H9 (cell line): ENCODE measurements around the gene EGFL6. TPM values are rescaled to one million over a fixed set of nuclear protein-coding genes. Genes with fewer than 3 reads are reported as not detected.

Experiments
- DNase-seq: peaks from one replicate; pipeline ENCODE4 v3.0.0-alpha.2; 2017
- H2AFZ ChIP-seq: one replicate; pipeline ENCODE4 v1.6.1; 2013; ENCODE audit warnings: mild to moderate bottlenecking, low read length, control low read depth, moderate library complexity
- H2AK5ac ChIP-seq: 2 replicates; pipeline ENCODE4 v1.6.1; 2013; ENCODE audit warnings: low read length, control low read depth, mixed read lengths; ENCODE audit not compliant: insufficient read length
- H2BK120ac ChIP-seq: one replicate; pipeline ENCODE4 v1.6.1; 2013; ENCODE audit warnings: low read depth, mild to moderate bottlenecking, low read length, control low read depth, inconsistent platforms; ENCODE audit not compliant: poor library complexity, severe bottlenecking
- H2BK12ac ChIP-seq: 2 replicates; pipeline ENCODE4 v1.6.1; 2013; ENCODE audit warnings: low read length, control low read depth, mixed read lengths, low read depth; ENCODE audit not compliant: insufficient read length
- H2BK15ac ChIP-seq: 2 replicates; pipeline ENCODE4 v1.6.1; 2013; ENCODE audit warnings: low read depth, low read length, control low read depth
- H2BK20ac ChIP-seq: one replicate; pipeline ENCODE4 v1.6.1; 2013; ENCODE audit warnings: low read depth, mild to moderate bottlenecking, low read length, control low read depth, inconsistent platforms; ENCODE audit not compliant: poor library complexity, severe bottlenecking
- H2BK5ac ChIP-seq: 2 replicates; pipeline ENCODE4 v1.6.1; 2013; ENCODE audit warnings: low read length, control low read depth, mixed read lengths; ENCODE audit not compliant: insufficient read length
- H3K14ac ChIP-seq: 2 replicates; pipeline ENCODE4 v1.6.1; 2013; ENCODE audit warnings: low read length, control low read depth; ENCODE audit not compliant: insufficient read depth
- H3K18ac ChIP-seq: 2 replicates; pipeline ENCODE4 v1.6.1; 2013; ENCODE audit warnings: low read depth, mild to moderate bottlenecking, mixed read lengths, low read length, control low read depth; ENCODE audit not compliant: insufficient read length
- H3K23ac ChIP-seq: 2 replicates; pipeline ENCODE4 v1.6.1; 2013; ENCODE audit warnings: low read length, control low read depth, mixed read lengths, low read depth; ENCODE audit not compliant: insufficient read length
- H3K23me2 ChIP-seq: 2 replicates; pipeline ENCODE4 v1.6.1; 2013; ENCODE audit warnings: low read depth, mild to moderate bottlenecking, mixed read lengths, low read length, control low read depth; ENCODE audit not compliant: insufficient read length, poor library complexity, severe bottlenecking
- H3K27ac ChIP-seq: 2 replicates; pipeline ENCODE4 v1.5.1; 2013; ENCODE audit warnings: low read length, control low read depth, mixed read lengths, low read depth; ENCODE audit not compliant: insufficient read length
- H3K27me3 ChIP-seq: 2 replicates; pipeline ENCODE4 v1.6.1; 2013; ENCODE audit warnings: low read length, control low read depth, inconsistent platforms; ENCODE audit not compliant: insufficient read depth
- H3K4ac ChIP-seq: 2 replicates; pipeline ENCODE4 v1.6.1; 2013; ENCODE audit warnings: low read depth, mild to moderate bottlenecking, control low read depth, inconsistent platforms, low read length, moderate library complexity
- H3K4me1 ChIP-seq: 2 replicates; pipeline ENCODE4 v1.6.1; 2013; ENCODE audit warnings: low read length, control low read depth, inconsistent platforms; ENCODE audit not compliant: insufficient read depth
- H3K4me2 ChIP-seq: 2 replicates; pipeline ENCODE4 v1.6.1; 2013; ENCODE audit warnings: low read length, control low read depth, mixed read lengths; ENCODE audit not compliant: insufficient read length, insufficient read depth
- H3K56ac ChIP-seq: 2 replicates; pipeline ENCODE4 v1.6.1; 2013; ENCODE audit warnings: low read depth, mild to moderate bottlenecking, mixed read lengths, low read length, control low read depth; ENCODE audit not compliant: insufficient read length
- H3K79me1 ChIP-seq: 2 replicates; pipeline ENCODE4 v1.6.1; 2013; ENCODE audit warnings: low read depth, mild to moderate bottlenecking, moderate library complexity, low read length, control low read depth, inconsistent platforms; ENCODE audit not compliant: insufficient read depth, poor library complexity, severe bottlenecking
- H3K79me2 ChIP-seq: 2 replicates; pipeline ENCODE4 v1.6.1; 2013; ENCODE audit warnings: low read length, control low read depth, inconsistent platforms; ENCODE audit not compliant: insufficient read depth
- H3K9ac ChIP-seq: 2 replicates; pipeline ENCODE4 v1.6.1; 2013; ENCODE audit warnings: low read length, control low read depth, mixed read lengths; ENCODE audit not compliant: insufficient read length; ENCODE audit errors: extremely low read depth
- H3K9me3 ChIP-seq: one replicate; pipeline ENCODE4 v1.6.1; 2013; ENCODE audit warnings: low read depth, low read length, inconsistent platforms; ENCODE audit not compliant: control insufficient read depth
- H3T11ph ChIP-seq: one replicate; pipeline ENCODE4 v1.6.1; 2013; ENCODE audit warnings: mild to moderate bottlenecking, low read length, control low read depth, inconsistent platforms
- H4K20me1 ChIP-seq: one replicate; pipeline ENCODE4 v1.6.1; 2013; ENCODE audit not compliant: control insufficient read depth, insufficient read length, insufficient read depth
- H4K5ac ChIP-seq: 2 replicates; pipeline ENCODE4 v1.6.1; 2013; ENCODE audit warnings: low read depth, mild to moderate bottlenecking, mixed read lengths, low read length, control low read depth; ENCODE audit not compliant: insufficient read length
- H4K8ac ChIP-seq: replicated peaks from 2 replicates; pipeline ENCODE4 v1.6.1; 2013; ENCODE audit warnings: low read length, control low read depth, mixed read lengths, low read depth; ENCODE audit not compliant: insufficient read length
- H4K91ac ChIP-seq: 2 replicates; pipeline ENCODE4 v1.6.1; 2013; ENCODE audit warnings: low read depth, mild to moderate bottlenecking, moderate library complexity, mixed read lengths, low read length, control low read depth; ENCODE audit not compliant: insufficient read length
- H3K27ac Mint-ChIP-seq, 3 experiments: 2 replicates in 2 of 3; 3 replicates in 1 of 3; pipeline ENCODE4 v1.8.0; 2020 to 2021; ENCODE audit warnings: mixed read lengths in 3 of 3, mild to moderate bottlenecking in 1 of 3, moderate library complexity in 1 of 3
- H3K27me3 Mint-ChIP-seq: 2 replicates; pipeline ENCODE4 v1.8.0; 2021; ENCODE audit warnings: low read depth, mild to moderate bottlenecking, moderate library complexity, mixed read lengths
- H3K36me3 Mint-ChIP-seq, 3 experiments: 2 replicates in 2 of 3; 3 replicates in 1 of 3; pipeline ENCODE4 v1.8.0; 2020 to 2021; ENCODE audit warnings: low read depth in 3 of 3, mixed read lengths in 3 of 3; ENCODE audit not compliant: insufficient read depth in 1 of 3
- H3K4me1 Mint-ChIP-seq, 2 experiments: 2 replicates each; pipeline ENCODE4 v1.8.0; 2020; ENCODE audit warnings: mixed read lengths in 2 of 2
- H3K4me3 Mint-ChIP-seq, 2 experiments: 2 replicates in 1 of 2; 3 replicates in 1 of 2; pipeline ENCODE4 v1.8.0; 2020 to 2021; ENCODE audit warnings: mild to moderate bottlenecking in 2 of 2, mixed read lengths in 2 of 2, moderate library complexity in 1 of 2
- H3K9me3 Mint-ChIP-seq, 2 experiments: 2 replicates in 1 of 2; 3 replicates in 1 of 2; pipeline ENCODE4 v1.8.0; 2020; ENCODE audit warnings: mild to moderate bottlenecking in 2 of 2, mixed read lengths in 2 of 2, moderate library complexity in 1 of 2
- CTCF ChIP-seq: fragments of 200-600 bp; sonication (generic); conservative IDR thresholded peaks from 3 replicates; pipeline ENCODE4 v1.8.0; 2021; ENCODE audit warnings: antibody characterized with exemption, mild to moderate bottlenecking
- WGBS: extraction: QIAGEN DNeasy Blood & Tissue Kit; methylation state at CpG from one replicate; pipeline ENCODE4 v1.1.7; 2013; ENCODE audit warnings: missing lambda C conversion rate, low lambda C conversion rate, mixed read lengths; ENCODE audit not compliant: insufficient read length; ENCODE audit errors: extremely low coverage; 5-methylcytosine and 5-hydroxymethylcytosine counted together
- microRNA-seq: library from miRNA; unstranded; fragments of <30 nt; microRNA quantifications from one replicate; pipeline ENCODE4, GENCODE V29; 2020; ENCODE audit warnings: borderline microRNAs expressed
- total RNA-seq: library from RNA; stranded (reverse); gene quantifications from 2 replicates; pipeline ENCODE4 v1.2.1, GENCODE V29; 2021

The EGFL6 gene
- total RNA-seq, 1 experiment from 2014 or later = 0.94 TPM

- H3K27ac Mint-ChIP-seq = no peak overlapping the region
- no peak overlapping the region for H2BK15ac ChIP-seq
- H3K79me1 ChIP-seq = no peaks in the 10 kb centered on the region
- no CpG with 5 or more reads among the region's 7 CpGs for WGBS
- no peak overlapping the region for H3K18ac ChIP-seq
- peaks cover 33 to 54% of the 10 kb centered on the region in 2 experiments for H3K9me3 Mint-ChIP-seq
- no peak for DNase-seq
- H3K9ac ChIP-seq = no peak overlapping the region
- no peak overlapping the region for H3K4me2 ChIP-seq
- no peaks in the 10 kb centered on the region for H3K23me2 ChIP-seq
- no peaks in the 10 kb centered on the region for H3K4me1 ChIP-seq
- no peak overlapping the region for H2BK5ac ChIP-seq
- H3K79me2 ChIP-seq = no peaks in the 10 kb centered on the region
- no peak overlapping the region for H3K27ac ChIP-seq
- H3K56ac ChIP-seq = no peak overlapping the region
- H3K23ac ChIP-seq = no peak overlapping the region
- no peak for TF ChIP-seq CTCF
- H4K5ac ChIP-seq = no peak overlapping the region
- H4K8ac ChIP-seq = no peak overlapping the region
- no peaks in the 10 kb centered on the region for H3K27me3 ChIP-seq
- no peak overlapping the region for H2BK12ac ChIP-seq
- H3T11ph ChIP-seq = no peak overlapping the region
- H3K4me3 Mint-ChIP-seq = no peak overlapping the region
- H2AK5ac ChIP-seq = no peak overlapping the region
- H4K91ac ChIP-seq = no peak overlapping the region
- no peak overlapping the region for H3K4ac ChIP-seq
- no peaks in the 10 kb centered on the region for H3K9me3 ChIP-seq
- no peak overlapping the region for H3K14ac ChIP-seq
- no peak overlapping the region for H2AFZ ChIP-seq
- no peak overlapping the region for H2BK120ac ChIP-seq
- no peaks in the 10 kb centered on the region for H4K20me1 ChIP-seq
- peaks cover 2% of the 10 kb centered on the region for H3K27me3 Mint-ChIP-seq
- H2BK20ac ChIP-seq = no peak overlapping the region
- H3K36me3 Mint-ChIP-seq = no peaks in the 10 kb centered on the region
- no peaks in the 10 kb centered on the region for H3K4me1 Mint-ChIP-seq
Measured at GRCh38 chrX:13681595-13681994, 112.2 kb downstream of the EGFL6 start.

Small RNA genes within 50 kb of the gene (microRNA-seq; reads per million reads assigned to microRNA genes)
- gene MIR6086 = not detected

Other genes starting within 250 kb of the EGFL6 start
- gene ATXN3L, start 249.5 kb upstream of the EGFL6 start, total RNA-seq = not detected in 2 replicates
- 2.7 and 3.1 TPM in 2 replicates for gene TCEANC, start 83.5 kb downstream of the EGFL6 start, total RNA-seq
- gene RAB9A, start 119.5 kb downstream of the EGFL6 start, total RNA-seq = 20.9 and 21.3 TPM in 2 replicates
- gene TRAPPC2, start 165.0 kb downstream of the EGFL6 start, total RNA-seq = 13.3 and 14.6 TPM in 2 replicates
- 36.0 and 36.6 TPM in 2 replicates for gene OFD1, start 165.1 kb downstream of the EGFL6 start, total RNA-seq
- 73.9 and 79.8 TPM in 2 replicates for gene GPM6B, start 247.5 kb downstream of the EGFL6 start, total RNA-seq